HG02938 (cell line): ENCODE measurements around the gene MAP3K2.
A peak's percentile ranks its signal among the peaks of the same experiment; 100 is the strongest.
"Not testable (repeated sequence)": the region's sequence is repeated elsewhere in the genome, so short reads cannot be mapped to it uniquely, and the experiment has no call there.

ENCODE experiments used
- ATAC-seq: cut with Tn5 transposase; IDR thresholded peaks from one replicate; pipeline ENCODE4 v1.9.1; 2021; ENCODE audit warnings: mild to moderate bottlenecking, moderate library complexity; ENCODE audit not compliant: unreplicated experiment

MAP3K2 gene

GRCh38 chr2:127356531-127356930 is 31.2 kb downstream of the MAP3K2 start:
- no peak for ATAC-seq

- ATAC-seq = no peak
These were observed 32.3 kb downstream of the MAP3K2 start for GRCh38 chr2:127355407-127356008.

GRCh38 chr2:127353873-127354676 is 33.7 kb downstream of the MAP3K2 start:
- not testable (repeated sequence) for ATAC-seq

- ATAC-seq = not testable (repeated sequence)
These were observed 34.6 kb downstream of the MAP3K2 start for GRCh38 chr2:127353223-127353622.

GRCh38 chr2:127351603-127352002 is 36.2 kb downstream of the MAP3K2 start:
- ATAC-seq = no peak

GRCh38 chr2:127348426-127349000 is 39.3 kb downstream of the MAP3K2 start:
- no peak for ATAC-seq

GRCh38 chr2:127347734-127348392 is 39.9 kb downstream of the MAP3K2 start:
- ATAC-seq = no peak

- no peak for ATAC-seq
These were observed 40.8 kb downstream of the MAP3K2 start for GRCh38 chr2:127347015-127347414.

GRCh38 chr2:127343277-127343676 is 44.5 kb downstream of the MAP3K2 start:
- ATAC-seq = no peak

GRCh38 chr2:127342101-127342500 is 45.7 kb downstream of the MAP3K2 start:
- ATAC-seq = peak; percentile 78

GRCh38 chr2:127332335-127332734 is 55.4 kb downstream of the MAP3K2 start:
- ATAC-seq = no peak

GRCh38 chr2:127330753-127331152 is 57.0 kb downstream of the MAP3K2 start:
- peak; percentile 77 for ATAC-seq

- no peak for ATAC-seq
These were observed 61.4 kb downstream of the MAP3K2 start for GRCh38 chr2:127326289-127326945.

- no peak for ATAC-seq
These were observed 63.1 kb downstream of the MAP3K2 start for GRCh38 chr2:127324635-127325034.

- no peak for ATAC-seq
These were observed 66.5 kb downstream of the MAP3K2 start for GRCh38 chr2:127321303-127321702.

GRCh38 chr2:127320586-127321275 is 67.0 kb downstream of the MAP3K2 start:
- no peak for ATAC-seq

GRCh38 chr2:127320067-127320466 is 67.7 kb downstream of the MAP3K2 start:
- ATAC-seq = no peak

GRCh38 chr2:127314193-127314988 is 73.4 kb downstream of the MAP3K2 start:
- no peak for ATAC-seq

- ATAC-seq = peak; percentile 98
These were observed 74.4 kb downstream of the MAP3K2 start for GRCh38 chr2:127313406-127313805.

- ATAC-seq = no peak
These were observed 76.8 kb downstream of the MAP3K2 start for GRCh38 chr2:127310980-127311379.
